HG03378 (cell line): Measurements from ENCODE around the gene GSK3B.

ENCODE experiments used
- ATAC-seq: cut with Tn5 transposase; IDR thresholded peaks from one replicate; pipeline ENCODE4 v1.9.1; 2021; ENCODE audit warnings: mild to moderate bottlenecking, moderate library complexity; ENCODE audit not compliant: unreplicated experiment

GSK3B gene

DNA sequence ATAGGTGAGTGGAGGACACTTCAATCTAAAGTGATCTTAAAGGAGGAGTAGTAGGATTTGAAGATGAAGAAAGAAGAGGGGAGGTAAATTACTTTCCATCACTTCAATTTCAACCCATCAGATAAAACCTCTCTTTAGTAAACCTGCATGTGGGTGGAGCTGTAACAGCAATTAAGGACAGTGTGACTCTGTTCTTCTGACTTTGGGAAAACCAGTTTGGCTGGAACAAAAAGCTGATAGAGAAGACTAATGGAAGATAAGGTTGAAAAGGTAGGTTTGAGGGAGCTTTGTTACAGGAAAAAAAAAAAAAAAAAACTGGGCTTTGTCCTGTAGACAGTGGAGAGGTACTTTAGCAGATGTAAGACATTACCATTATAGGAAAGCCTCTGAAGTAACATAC is 4.5 kb upstream of the GSK3B start:
- no peak for ATAC-seq

DNA sequence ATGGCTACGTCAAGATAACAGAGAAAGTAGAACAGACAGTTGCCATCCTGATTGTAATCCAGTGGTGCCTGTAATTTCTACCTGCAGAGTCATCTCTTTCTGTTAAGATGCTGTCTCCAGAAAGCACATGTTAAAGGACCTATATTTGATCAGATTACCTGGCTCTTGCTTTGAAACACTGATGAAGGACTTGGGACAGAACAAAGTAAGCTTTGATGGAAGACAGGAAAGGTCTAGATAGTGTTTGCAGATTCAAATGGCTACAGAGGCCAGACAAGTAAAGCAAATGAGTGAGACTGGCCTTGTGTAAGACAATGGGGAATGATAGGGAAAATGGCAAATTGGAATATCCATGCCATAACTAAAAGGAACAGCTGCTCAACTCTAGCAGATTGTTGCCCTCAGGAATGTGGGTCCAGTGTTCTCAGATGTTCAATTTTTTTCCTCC is 1.8 kb upstream of the GSK3B start:
- ATAC-seq = no peak

DNA sequence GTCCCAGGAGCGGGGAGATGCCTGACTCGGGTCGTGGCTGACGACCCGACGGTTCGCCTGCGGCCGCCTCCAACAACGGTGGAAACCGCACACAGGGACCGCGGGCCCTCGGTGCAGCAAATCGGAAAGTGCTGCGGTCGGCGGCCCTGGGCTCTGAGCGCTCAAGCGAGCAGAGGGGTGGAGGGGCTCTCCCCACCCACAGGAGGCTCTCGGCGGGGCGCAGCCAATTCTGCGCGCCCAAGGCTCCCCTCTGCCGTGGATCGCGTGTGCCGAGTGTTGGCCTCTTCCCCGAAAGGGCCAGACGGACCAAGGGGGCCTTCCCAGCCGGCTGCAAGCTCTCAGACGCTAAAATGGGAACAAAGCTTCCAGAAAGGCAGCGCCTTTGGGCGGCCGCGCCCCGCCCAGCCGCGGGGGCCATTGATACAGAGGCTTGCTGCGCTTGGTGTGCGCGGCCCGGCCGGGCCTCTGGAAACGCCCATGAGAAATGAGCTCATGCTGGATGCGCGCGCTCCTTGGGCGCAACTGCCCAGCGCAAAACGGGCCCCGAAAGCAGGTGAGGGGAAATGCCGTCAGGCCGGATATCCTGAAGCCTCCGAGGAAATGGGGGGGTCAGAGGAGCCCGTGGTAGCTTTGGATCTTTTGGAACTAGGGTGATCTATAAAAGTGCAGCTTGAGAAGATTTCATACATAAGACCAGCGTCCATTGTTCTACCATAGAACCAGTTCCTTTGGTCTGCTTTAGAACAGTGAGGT is 1.2 kb upstream of the GSK3B start:
- peak; percentile 38 for ATAC-seq

- ATAC-seq = peak; percentile 78
Observed at GRCh38 chr3:120094776-120095225, 554 bp upstream of the GSK3B start.

GRCh38 chr3:120093119-120093910 is 932 bp downstream of the GSK3B start:
- ATAC-seq = no peak

- no peak for ATAC-seq
Observed at GRCh38 chr3:120092474-120092873, 1.8 kb downstream of the GSK3B start.

- no peak for ATAC-seq
Observed at GRCh38 chr3:120090422-120090821, 3.8 kb downstream of the GSK3B start.

GRCh38 chr3:120089089-120089488 is 5.2 kb downstream of the GSK3B start:
- no peak for ATAC-seq

- no peak for ATAC-seq
Observed at GRCh38 chr3:120088622-120089021, 5.6 kb downstream of the GSK3B start.

- ATAC-seq = no peak
Observed at GRCh38 chr3:120081719-120082118, 12.5 kb downstream of the GSK3B start.

DNA sequence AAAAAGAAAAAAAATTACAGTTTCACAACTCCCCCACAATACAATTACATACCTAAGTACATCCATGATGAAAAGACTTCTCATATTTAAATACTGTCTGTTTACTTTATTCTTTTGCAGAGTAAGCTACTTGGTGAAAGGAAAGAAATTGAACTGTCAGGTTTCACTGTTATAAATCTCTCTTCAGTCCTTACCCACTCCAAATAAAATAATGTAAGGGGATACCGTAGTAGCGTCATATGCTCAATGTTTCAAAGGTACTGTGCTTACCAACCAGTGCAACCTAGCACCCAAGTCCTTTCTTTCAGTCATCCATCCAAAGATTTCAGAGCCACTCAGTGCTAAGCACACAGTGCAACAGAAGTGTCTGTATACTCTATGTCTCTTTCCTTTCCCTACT is 13.4 kb downstream of the GSK3B start:
- ATAC-seq = no peak

DNA sequence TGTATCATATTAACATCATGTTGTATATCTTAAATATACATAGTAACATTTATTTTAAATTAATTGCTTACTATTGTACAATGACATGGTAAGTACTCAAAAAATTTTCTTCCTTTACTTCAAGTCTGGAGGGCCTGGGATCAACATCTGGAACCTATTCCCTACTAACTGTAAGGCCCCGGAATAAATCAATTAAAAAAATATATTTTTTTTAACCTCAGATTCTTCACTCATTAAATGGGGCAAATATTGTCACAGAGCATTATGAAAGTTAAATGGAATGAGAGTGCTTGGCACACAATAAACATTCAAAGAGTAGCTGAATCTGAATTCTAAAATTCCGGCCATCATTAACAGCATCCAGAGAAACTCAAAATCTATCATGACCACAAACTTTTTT is 16.5 kb downstream of the GSK3B start:
- no peak for ATAC-seq

GRCh38 chr3:120072867-120073525 is 21.3 kb downstream of the GSK3B start:
- ATAC-seq = no peak

DNA sequence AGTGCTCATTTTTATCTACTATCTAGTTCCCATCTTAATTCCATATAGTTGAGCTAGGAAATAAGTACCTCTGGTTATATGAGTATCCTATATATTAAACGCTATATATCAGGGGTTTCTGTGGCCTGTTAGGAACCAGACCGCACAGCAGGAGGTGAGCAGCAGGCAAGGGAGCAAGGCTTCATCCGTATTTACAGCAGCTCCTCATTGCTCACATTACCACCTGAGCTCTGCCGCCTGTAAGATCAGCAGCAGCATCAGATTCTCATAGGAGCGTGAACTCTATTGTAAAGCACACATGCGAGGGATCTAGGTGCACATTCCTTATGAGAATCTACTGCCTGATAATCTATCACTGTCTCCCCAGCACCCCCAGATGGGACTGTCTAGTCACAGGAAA is 23.0 kb downstream of the GSK3B start:
- ATAC-seq = no peak

DNA sequence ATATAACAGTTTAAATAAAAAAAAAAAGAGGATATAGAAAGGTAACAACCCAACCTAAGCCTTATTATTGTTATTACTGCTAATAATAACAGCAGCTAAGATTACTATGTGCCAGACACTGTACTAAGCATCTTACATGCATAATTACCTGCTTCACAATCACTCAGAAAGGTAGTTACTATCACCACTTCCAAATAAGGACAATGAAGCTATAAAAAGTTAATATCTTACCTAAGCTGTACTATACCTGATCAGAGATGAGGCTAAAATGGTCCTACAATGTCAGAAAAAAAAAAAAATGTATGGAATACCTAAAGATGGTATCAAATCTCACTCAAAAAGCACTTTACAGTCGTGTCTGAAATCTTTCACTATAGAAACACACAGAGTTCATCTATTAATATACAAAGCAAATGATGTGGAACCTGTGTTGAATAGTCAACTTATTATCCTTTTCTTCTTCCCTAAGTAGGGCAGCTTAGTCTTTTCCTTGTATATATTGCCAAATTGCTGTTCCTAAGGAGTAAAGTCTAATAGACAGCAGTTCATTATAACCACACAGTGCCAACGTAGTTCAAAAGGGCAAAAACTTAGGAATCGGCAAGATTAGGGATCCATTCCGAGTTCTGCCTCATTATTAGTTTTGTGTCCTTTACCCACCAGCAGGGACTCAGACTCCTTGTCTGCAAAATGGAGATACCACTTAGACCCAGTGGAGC is 23.8 kb downstream of the GSK3B start:
- ATAC-seq = no peak

DNA sequence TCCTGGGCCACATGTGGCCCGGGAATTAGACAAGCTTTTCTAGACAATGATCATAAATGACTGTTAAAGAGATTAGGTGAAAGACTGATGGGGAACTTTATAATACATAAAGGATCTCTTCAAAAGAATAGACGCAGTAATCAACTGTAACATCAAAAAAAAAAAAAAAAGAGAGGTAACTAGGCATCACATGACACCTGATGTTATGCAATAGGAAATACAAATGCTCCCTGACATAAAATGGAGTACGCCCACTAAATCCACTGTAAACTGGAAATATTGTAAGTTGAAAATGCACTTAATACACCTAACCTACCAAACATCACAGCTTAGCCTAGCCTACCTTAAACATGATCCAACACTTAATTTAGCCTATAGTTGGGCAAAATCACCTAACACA is 27.2 kb downstream of the GSK3B start:
- ATAC-seq = no peak

GRCh38 chr3:120066634-120067033 is 27.6 kb downstream of the GSK3B start:
- ATAC-seq = no peak

DNA sequence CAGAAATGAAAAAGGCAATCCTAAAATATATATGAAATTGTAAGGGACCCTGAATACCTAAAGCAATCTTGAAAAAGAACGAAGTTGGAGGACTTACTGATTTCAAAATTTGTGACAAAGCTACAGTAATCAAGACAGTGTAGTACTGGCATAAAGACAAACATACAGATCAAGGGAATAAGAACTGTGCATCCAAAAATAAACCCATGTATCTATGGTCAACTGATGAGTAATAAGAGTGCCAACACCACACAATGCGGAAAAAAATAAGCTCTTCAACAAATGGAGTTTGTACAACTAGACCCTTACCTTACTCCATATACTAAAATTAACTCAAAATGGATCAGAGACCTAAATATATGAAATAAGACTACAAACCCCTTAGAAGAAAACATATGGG is 29.6 kb downstream of the GSK3B start:
- ATAC-seq = no peak

DNA sequence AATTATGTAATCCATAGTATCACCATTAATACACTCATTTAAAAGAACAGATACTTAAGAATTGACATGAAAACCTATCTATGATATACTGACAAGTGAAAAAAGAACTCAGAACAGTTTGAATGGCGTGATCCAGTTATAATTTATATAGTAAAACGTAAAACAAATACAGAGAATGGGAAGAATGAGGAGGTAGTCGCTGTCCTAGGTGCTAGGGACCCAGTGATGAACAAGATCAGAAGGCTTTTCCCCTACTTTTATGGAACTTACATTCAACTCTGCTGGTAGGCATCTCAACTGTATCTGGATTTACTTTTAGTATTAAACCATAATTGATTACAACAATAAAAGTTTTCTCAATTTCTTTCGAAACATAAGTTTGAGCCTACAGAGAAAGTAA is 31.8 kb downstream of the GSK3B start:
- no peak for ATAC-seq

GRCh38 chr3:120059081-120059864 is 35.0 kb downstream of the GSK3B start:
- ATAC-seq = no peak
